Activated CD8-positive, alpha-beta memory T cell treated with anti-CD3 and anti-CD28 coated beads, Interleukin-2, amount 10 ng/mL, durations not matched to agents 7 days and 5 days (primary cell): ENCODE results near the gene HNRNPR. TPM values are rescaled to one million over a fixed set of nuclear protein-coding genes. Genes with fewer than 3 reads are reported as not detected.
"Not testable (repeated sequence)": the region's sequence is repeated elsewhere in the genome, so short reads cannot be mapped to it uniquely, and the experiment has no call there.

Experiments
- ATAC-seq: fragments of 150-1000 bp; cut with Tn5 transposase; one replicate; pipeline ENCODE4 v1.10.0; 2021; ENCODE audit warnings: moderate library complexity
- CTCF ChIA-PET: fragments of 350-600 bp; sonication (Branson Sonifier 250); formaldehyde crosslinking; loops from one replicate; lab custom pipeline; 2021; ENCODE audit warnings: antibody characterized with exemption; lab: Charles Lee
- DNase-seq: peaks from one replicate; pipeline ENCODE4 v3.0.0-alpha.2; 2020
- H3K27ac Mint-ChIP-seq: one replicate; pipeline ENCODE4 v1.8.0; 2021; ENCODE audit warnings: mild to moderate bottlenecking, mixed read lengths
- H3K27me3 Mint-ChIP-seq: one replicate; pipeline ENCODE4 v1.8.0; 2021; ENCODE audit warnings: mixed read lengths
- H3K36me3 Mint-ChIP-seq: one replicate; pipeline ENCODE4 v1.8.0; 2021; ENCODE audit warnings: mild to moderate bottlenecking, mixed read lengths
- H3K4me1 Mint-ChIP-seq: one replicate; pipeline ENCODE4 v1.8.0; 2021; ENCODE audit warnings: mixed read lengths
- H3K4me3 Mint-ChIP-seq: one replicate; pipeline ENCODE4 v1.8.0; 2021; ENCODE audit warnings: mild to moderate bottlenecking, moderate library complexity, mixed read lengths
- H3K9me3 Mint-ChIP-seq: one replicate; pipeline ENCODE4 v1.8.0; 2022; ENCODE audit warnings: low read depth, mixed read lengths
- total RNA-seq, 2 experiments: library from RNA; stranded (reverse); gene quantifications; one replicate each; pipeline ENCODE4 v1.2.3, GENCODE V29; 2021

Gene HNRNPR
- total RNA-seq, 2 experiments from 2014 or later, result 220 to 222 TPM

DNA sequence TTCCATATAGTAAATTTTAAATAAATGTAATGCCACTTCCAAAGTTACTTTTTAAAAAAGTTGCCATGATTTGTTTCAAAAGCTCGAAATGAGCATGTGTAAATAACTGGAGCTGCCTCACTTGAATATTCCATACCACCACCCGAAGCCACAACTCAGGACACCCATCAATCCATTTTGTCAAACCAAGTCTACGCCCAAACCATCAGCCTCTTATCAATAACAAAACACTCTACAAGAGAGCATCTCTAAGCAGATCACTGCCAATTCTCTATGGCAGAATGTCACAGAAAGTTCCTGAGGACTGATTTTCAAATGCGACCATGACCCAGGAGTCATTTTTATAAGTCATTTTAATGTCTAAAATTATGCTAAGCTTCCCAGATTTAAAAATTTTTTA lies 4.5 kb downstream of the HNRNPR start:
- Mint-ChIP-seq H3K4me3 (peak overlapping the region; percentile 85), H3K4me1 (peaks cover 46% of the 10 kb centered on the region), H3K9me3 (no peaks in the 10 kb centered on the region), H3K36me3 (peaks cover 45% of the 10 kb centered on the region), H3K27me3 (no peaks in the 10 kb centered on the region), H3K27ac (no peak overlapping the region)
- DNase-seq (no peak), ATAC-seq (no peak)
- CTCF ChIA-PET, result interaction anchor here (0.9 to 1.7 kb wide), 4 partner anchors 10 to 65 kb away, joined by 3 to 6 read pairs (median 4); no protein-coding TSS in a partner anchor

DNA sequence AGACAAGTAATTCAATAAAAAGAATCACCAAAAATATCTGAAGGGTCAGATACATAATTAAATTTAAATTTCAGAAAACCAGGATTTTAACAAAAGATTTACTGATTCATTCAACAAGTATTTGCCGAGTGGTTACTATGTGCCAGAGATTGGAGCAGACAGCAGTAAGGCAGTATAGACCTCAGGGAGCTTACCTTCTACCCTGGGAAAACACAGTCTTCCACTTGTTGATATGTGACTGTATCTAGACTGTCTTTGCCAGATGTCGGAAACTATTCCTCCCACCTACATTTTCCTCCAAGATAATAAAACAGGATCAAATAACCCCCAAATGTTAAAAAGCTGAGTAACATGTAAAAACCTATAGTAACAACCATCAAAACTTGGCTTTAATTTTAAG lies 6.2 kb downstream of the HNRNPR start:
- Mint-ChIP-seq H3K4me3 (no peak overlapping the region), H3K27ac (no peak overlapping the region), H3K36me3 (peaks cover 54% of the 10 kb centered on the region), H3K9me3 (no peaks in the 10 kb centered on the region), H3K4me1 (peaks cover 47% of the 10 kb centered on the region), H3K27me3 (no peaks in the 10 kb centered on the region)
- CTCF ChIA-PET, result interaction anchor here (1.2 kb wide), 1 partner anchor 159 kb away, joined by 5 read pairs; no protein-coding TSS in a partner anchor
- no peak for DNase-seq
- no peak for ATAC-seq

DNA sequence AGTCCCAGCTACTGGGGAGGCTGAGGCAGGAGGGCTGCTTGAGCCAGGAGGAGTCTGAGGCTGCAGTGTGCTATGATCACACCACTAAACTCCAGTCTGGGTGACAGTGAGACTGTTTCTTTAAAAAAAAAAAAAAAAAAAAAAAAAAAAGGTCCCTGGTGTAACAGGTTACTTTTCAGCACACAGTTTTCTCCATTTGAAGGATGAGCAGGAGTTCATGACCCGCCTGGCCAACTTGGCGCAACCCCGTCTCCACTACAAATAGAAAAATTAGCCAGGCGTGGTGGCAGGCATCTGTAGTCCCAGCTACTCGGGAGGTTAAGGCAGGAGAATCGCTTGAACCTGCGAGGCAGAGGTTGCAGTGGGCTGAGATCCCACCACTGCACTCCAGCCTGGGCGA lies 12.4 kb downstream of the HNRNPR start:
- H3K4me1 Mint-ChIP-seq, result peaks cover 30% of the 10 kb centered on the region
- DNase-seq (no peak), ATAC-seq (no peak)
- peak overlapping the region; percentile 24 for H3K27ac Mint-ChIP-seq
- H3K9me3 Mint-ChIP-seq, result no peaks in the 10 kb centered on the region
- H3K27me3 Mint-ChIP-seq, result no peaks in the 10 kb centered on the region
- H3K4me3 Mint-ChIP-seq, result no peak overlapping the region
- peaks cover 70% of the 10 kb centered on the region for H3K36me3 Mint-ChIP-seq
- CTCF ChIA-PET, result no interaction called here

DNA sequence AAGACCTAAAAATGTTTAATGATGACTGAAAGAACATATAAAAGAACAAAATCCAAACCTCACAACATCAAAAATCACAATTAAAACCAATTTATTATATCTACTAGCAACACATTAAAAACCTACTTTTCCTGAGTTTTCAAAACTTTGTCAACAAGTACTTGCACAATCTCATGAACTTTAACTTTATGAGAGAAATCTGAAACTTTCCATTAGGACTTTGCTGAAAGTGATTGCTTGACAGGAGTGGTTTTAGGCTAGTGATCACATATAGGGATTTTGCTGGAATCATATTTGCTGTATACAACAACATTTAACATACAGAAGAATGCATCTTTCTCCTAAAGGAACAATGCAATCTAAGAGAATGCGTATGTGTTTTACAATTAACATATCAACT lies 13.2 kb downstream of the HNRNPR start:
- Mint-ChIP-seq H3K27me3 (no peaks in the 10 kb centered on the region), H3K4me3 (no peak overlapping the region), H3K36me3 (peaks cover 75% of the 10 kb centered on the region), H3K4me1 (peaks cover 35% of the 10 kb centered on the region), H3K9me3 (no peaks in the 10 kb centered on the region), H3K27ac (no peak overlapping the region)
- no peak for ATAC-seq
- DNase-seq, result no peak
- CTCF ChIA-PET, result no interaction called here

DNA sequence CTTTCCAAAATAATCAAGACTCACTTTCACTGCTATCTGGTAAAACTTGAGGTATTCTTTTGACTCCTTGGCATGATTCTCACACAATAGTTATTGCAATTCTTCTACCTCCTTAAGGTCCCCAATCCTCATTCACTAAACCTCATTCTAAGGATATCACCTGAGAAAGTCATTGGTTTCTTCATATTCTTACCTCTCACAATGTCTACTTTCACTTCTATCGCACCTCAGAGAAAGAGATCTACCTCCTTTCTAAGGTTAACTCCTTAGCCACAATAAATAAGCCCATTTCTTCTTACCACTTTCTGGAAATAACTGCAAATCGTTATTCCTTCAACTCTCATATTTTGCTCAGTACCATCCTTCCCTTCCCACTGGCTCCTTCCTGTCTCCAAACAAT lies 18.7 kb downstream of the HNRNPR start:
- DNase-seq, result no peak
- Mint-ChIP-seq H3K4me1 (peaks cover 37% of the 10 kb centered on the region), H3K9me3 (no peaks in the 10 kb centered on the region), H3K27me3 (no peaks in the 10 kb centered on the region), H3K27ac (peak overlapping the region; percentile 41), H3K36me3 (peaks cover 66% of the 10 kb centered on the region), H3K4me3 (no peak overlapping the region)
- ATAC-seq, result no peak
- CTCF ChIA-PET, result interaction anchor here (0.8 kb wide), 2 partner anchors 9 to 10 kb away, joined by 3 read pairs; no protein-coding TSS in a partner anchor

DNA sequence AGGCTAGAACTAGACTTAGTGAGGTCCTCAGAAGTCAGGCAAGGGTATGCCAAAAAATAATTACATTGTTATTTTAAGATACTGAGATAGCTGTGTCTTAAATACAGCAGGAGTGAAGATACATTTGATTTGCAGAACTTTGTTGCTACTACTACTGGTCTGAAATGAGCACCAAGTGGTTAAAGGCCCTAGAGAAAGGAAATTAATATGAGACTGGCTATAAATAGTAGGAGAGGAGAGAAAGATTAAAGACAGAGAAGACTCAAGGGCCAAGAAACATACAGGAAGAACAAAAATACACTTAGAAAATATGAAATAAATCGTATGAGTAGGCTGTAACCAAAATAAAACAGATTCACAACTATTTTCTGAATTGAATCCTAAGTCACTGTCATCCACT lies 21.3 kb downstream of the HNRNPR start:
- Mint-ChIP-seq H3K27me3 (no peaks in the 10 kb centered on the region), H3K27ac (no peak overlapping the region)
- CTCF ChIA-PET, result interaction anchor here (0.8 to 1.2 kb wide), 2 partner anchors 8 to 11 kb away, joined by 3 read pairs; no protein-coding TSS in a partner anchor

DNA sequence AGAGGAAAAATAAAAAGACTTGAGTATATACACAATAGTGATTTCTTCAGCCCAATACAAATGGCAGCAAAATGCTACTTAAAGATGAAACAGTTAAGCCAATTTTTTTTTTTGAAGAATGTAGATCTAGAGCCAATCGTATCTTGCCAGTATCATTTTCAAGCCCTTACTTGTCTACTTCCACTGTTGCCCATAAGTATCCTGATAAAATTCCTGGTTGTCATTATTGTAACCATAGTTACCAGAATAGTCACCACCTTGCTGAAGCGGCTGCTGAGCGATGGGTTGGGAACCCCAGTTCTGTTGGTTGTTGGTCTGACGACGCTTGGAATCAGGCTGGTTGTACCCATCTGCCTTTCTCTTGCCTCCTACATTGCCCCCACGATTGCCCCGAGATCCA lies 33.8 kb downstream of the HNRNPR start:
- H3K9me3 Mint-ChIP-seq, H3K4me1 Mint-ChIP-seq, DNase-seq, CTCF ChIA-PET, ATAC-seq, H3K27ac Mint-ChIP-seq, H3K4me3 Mint-ChIP-seq, H3K27me3 Mint-ChIP-seq: not testable (repeated sequence)
- H3K36me3 Mint-ChIP-seq, result peaks cover 45% of the 10 kb centered on the region

More for the DNA sequence above, 21.3 kb downstream of the HNRNPR start:
- ATAC-seq (no peak), DNase-seq (no peak)
- Mint-ChIP-seq H3K36me3 (peaks cover 65% of the 10 kb centered on the region), H3K9me3 (no peaks in the 10 kb centered on the region), H3K4me1 (peaks cover 25% of the 10 kb centered on the region), H3K4me3 (no peak overlapping the region)

DNA sequence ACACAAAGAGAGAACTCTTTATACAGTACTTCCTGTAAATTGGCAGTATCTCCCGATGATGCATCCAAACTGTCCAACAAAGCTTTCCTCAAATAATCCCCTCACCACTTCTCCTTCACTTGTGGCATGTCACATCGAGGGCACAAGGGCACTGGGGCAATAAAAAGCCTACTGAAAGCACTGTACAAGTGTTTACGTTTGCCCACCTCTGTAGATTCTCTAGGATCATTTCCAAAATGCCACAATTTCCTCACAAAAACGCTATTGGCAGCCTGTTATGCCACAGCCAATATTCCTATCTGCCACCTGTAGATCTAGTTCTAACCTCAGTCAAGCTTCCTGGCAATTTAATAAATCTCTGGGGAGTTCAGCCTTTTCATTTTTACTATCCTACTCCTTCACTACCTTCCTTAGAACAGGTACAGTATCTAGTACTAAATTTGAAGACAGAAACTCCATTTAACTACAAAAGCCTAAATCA lies 39.9 kb downstream of the HNRNPR start:
- H3K36me3 Mint-ChIP-seq, result peaks cover 38% of the 10 kb centered on the region
- DNase-seq (no peak), ATAC-seq (no peak)
- no peaks in the 10 kb centered on the region for H3K27me3 Mint-ChIP-seq
- no peak overlapping the region for H3K4me3 Mint-ChIP-seq
- H3K4me1 Mint-ChIP-seq, result no peaks in the 10 kb centered on the region
- CTCF ChIA-PET, result no interaction called here
- H3K27ac Mint-ChIP-seq, result peak overlapping the region; percentile 42
- no peaks in the 10 kb centered on the region for H3K9me3 Mint-ChIP-seq

DNA sequence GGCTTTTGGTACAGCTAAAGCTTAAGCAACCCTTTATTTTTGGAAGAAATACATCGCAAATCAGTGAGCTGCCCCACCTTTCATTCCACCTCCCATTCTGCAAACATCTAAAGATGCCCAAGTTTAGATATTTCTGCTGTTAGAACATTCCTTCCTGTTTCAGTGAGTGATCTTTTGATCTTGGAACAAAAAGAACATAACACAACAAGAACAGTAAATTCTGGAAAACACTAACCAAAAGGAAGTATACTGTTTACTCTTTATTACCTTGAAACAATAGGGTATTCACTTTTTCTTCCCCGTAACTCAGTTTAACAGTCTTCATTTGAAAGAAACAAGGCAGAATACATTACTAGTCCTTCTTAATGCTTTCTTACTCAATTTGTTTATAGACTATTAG lies 40.6 kb downstream of the HNRNPR start:
- Mint-ChIP-seq H3K27ac (no peak overlapping the region), H3K36me3 (peaks cover 39% of the 10 kb centered on the region)

DNA sequence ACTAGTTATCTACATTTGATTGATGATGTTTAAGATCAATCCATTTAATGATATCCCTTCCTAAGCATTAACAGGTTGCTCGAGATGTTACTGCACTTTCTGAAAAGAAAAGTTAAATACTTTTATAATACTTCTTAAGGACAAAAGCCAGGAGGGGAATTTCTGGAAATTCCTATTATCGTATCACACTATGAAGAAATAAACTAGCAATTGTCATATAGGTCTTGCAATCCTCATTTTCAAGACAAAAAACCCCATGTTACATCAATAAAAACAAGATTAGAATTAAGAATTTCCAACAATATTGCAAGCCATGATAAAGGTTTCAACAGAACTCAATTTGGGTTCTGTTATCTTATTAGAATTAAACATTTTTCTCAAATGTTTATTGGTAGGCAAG lies 47.2 kb downstream of the HNRNPR start:
- no peak overlapping the region for H3K27ac Mint-ChIP-seq
- CTCF ChIA-PET, result no interaction called here
- no peaks in the 10 kb centered on the region for H3K9me3 Mint-ChIP-seq
- DNase-seq, result no peak
- H3K27me3 Mint-ChIP-seq, result no peaks in the 10 kb centered on the region
- H3K4me1 Mint-ChIP-seq, result no peaks in the 10 kb centered on the region
- no peak overlapping the region for H3K4me3 Mint-ChIP-seq
- H3K36me3 Mint-ChIP-seq, result peaks cover 27% of the 10 kb centered on the region
- no peak for ATAC-seq

More for the DNA sequence above, 40.6 kb downstream of the HNRNPR start:
- no peaks in the 10 kb centered on the region for H3K27me3 Mint-ChIP-seq
- H3K9me3 Mint-ChIP-seq, result no peaks in the 10 kb centered on the region
- no peak overlapping the region for H3K4me3 Mint-ChIP-seq
- ATAC-seq (no peak), DNase-seq (no peak)
- CTCF ChIA-PET, result interaction anchor here (1.1 kb wide), 1 partner anchor 10 kb away, joined by 4 read pairs; no protein-coding TSS in a partner anchor
- H3K4me1 Mint-ChIP-seq, result no peaks in the 10 kb centered on the region

DNA sequence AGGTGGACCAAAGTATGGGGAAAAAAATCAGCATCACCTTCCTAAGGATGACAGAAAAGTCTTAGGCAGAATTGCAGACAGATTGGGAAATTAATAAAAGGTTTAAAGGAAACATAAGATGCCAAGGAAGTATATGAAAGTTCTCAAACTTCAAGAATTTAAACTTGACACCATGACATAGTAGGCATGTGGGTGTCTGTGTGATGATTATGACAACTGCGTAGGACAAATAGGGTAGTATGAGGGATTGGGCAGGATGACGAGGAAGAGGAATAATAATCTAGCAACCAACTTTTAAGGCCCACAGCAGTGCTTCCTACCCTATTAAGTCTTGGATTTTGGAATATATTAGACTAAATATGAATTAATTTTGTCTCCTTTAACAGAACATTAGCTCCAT lies 52.4 kb downstream of the HNRNPR start:
- peaks cover 15% of the 10 kb centered on the region for H3K36me3 Mint-ChIP-seq
- CTCF ChIA-PET, result no interaction called here
- H3K27me3 Mint-ChIP-seq, result no peaks in the 10 kb centered on the region
- no peaks in the 10 kb centered on the region for H3K4me1 Mint-ChIP-seq
- ATAC-seq (no peak), DNase-seq (no peak)
- no peak overlapping the region for H3K4me3 Mint-ChIP-seq
- H3K9me3 Mint-ChIP-seq, result no peaks in the 10 kb centered on the region
- H3K27ac Mint-ChIP-seq, result no peak overlapping the region

DNA sequence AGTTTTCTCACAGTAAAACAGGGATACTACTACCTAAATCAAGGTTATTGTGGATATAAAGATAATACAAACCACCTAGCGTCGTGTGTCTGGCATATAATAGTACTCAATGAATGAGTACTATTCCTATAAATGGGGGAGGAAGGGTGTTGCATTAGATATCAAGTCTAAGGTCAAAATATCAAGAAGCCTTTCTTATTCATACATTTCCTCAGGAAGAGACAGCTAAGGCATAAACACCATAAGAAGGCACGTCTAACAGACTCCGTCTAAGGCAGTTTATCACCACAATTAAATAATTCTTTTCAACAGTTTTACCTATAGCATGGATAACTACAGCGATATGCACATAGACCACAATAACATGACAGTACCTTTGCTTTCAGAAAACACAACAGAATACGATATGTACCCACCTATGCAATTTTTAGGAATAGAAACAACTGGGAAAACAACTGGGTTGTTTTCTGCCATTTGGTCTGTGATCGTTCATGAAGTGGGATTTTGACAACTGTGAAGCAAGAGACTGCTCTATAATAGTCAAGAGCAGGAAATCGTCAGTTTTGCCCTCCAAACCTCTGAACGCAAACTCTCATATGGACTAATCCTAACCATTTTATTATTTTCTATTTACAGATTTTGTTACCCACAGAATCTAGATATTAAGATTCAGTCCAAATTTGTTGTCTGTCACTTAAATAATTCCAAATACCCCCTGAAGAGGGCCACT lies 53.1 kb downstream of the HNRNPR start:
- ATAC-seq, result no peak
- Mint-ChIP-seq H3K9me3 (no peaks in the 10 kb centered on the region), H3K4me1 (no peaks in the 10 kb centered on the region), H3K27ac (no peak overlapping the region), H3K27me3 (no peaks in the 10 kb centered on the region), H3K4me3 (no peak overlapping the region), H3K36me3 (peaks cover 17% of the 10 kb centered on the region)
- CTCF ChIA-PET, result interaction anchor here (1.1 kb wide), 1 partner anchor 108 kb away, joined by 3 read pairs; no protein-coding TSS in a partner anchor
- no peak for DNase-seq

DNA sequence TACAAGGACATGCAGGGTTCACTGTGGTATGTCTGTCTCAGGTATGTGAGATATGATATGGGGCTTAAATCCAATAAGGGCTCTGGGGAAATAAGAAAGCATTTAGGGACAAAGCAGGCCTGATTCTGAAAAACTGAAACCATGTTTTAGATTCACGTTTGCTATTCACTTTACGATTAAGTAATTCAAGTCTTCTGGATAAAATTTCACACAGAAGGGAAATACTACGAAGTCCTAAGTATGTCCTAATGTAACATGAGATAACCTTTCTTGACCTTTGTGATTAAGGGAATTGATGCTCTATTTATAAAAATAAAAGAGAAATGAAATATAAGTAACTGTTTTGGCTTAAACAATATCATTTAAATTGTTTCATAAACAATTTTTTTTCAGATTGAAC lies 55.4 kb downstream of the HNRNPR start:
- H3K9me3 Mint-ChIP-seq, result no peaks in the 10 kb centered on the region
- no peaks in the 10 kb centered on the region for H3K27me3 Mint-ChIP-seq
- no peaks in the 10 kb centered on the region for H3K4me1 Mint-ChIP-seq
- CTCF ChIA-PET, result no interaction called here
- DNase-seq, result no peak
- H3K36me3 Mint-ChIP-seq, result peaks cover 21% of the 10 kb centered on the region
- no peak for ATAC-seq
- no peak overlapping the region for H3K4me3 Mint-ChIP-seq
- no peak overlapping the region for H3K27ac Mint-ChIP-seq

DNA sequence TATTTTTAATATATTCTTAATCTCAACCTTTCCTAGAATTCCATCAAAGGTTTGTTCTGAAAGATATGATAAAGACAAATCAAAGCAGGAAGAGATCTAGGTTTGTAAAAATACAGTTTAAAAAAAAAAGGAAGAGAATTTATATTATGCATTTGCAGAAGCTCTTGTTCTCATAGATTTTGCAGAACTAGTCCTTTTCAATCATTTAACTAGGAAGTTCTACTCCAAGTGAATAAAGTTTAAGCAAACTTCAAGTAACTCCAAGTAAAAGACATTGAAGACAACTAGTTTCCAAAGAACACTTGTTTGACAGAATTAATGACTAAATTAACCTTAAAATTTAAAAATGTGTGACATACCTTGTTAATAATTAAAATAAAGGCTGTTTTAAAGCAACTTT lies 55.9 kb downstream of the HNRNPR start:
- no peak overlapping the region for H3K4me3 Mint-ChIP-seq
- CTCF ChIA-PET, result no interaction called here
- no peaks in the 10 kb centered on the region for H3K4me1 Mint-ChIP-seq
- no peak for ATAC-seq
- H3K27ac Mint-ChIP-seq, result no peak overlapping the region
- no peaks in the 10 kb centered on the region for H3K27me3 Mint-ChIP-seq
- no peaks in the 10 kb centered on the region for H3K9me3 Mint-ChIP-seq
- DNase-seq, result no peak
- peaks cover 22% of the 10 kb centered on the region for H3K36me3 Mint-ChIP-seq
